HepG2 (cell line): ENCODE measurements around the gene TMEM235. TPM values are rescaled to one million over a fixed set of nuclear protein-coding genes. Genes with fewer than 3 reads are reported as not detected.
A peak's percentile ranks its signal among the peaks of the same experiment; 100 is the strongest.

Experiments
- ATAC-seq: fragments of 200-7000 bp; cut with Tn5 transposase; 3 replicates; pipeline ENCODE4 v1.9.1; 2020; ENCODE audit warnings: mild to moderate bottlenecking, moderate library complexity
- BruUV-seq: library from RNA; stranded (reverse); fragments of 400-500 nt; replicated peaks from 2 replicates; lab custom pipeline; 2021; lab: Mats Ljungman, UMichigan
- CTCF ChIA-PET: fragments of 300-600 bp; formaldehyde crosslinking; extraction: SDS; loops from one replicate; lab custom pipeline; 2021; ENCODE audit warnings: low total read pairs, inconsistent platforms, low intra/inter-chr PET ratio; lab: Yijun Ruan, JAX
- POLR2A ChIA-PET: fragments of 350-600 bp; sonication (Branson Sonifier 250); formaldehyde crosslinking; loops from one replicate; lab custom pipeline; 2020; ENCODE audit warnings: antibody characterized with exemption, inconsistent platforms; lab: Yijun Ruan, JAX
- DNase-seq: peaks from one replicate; pipeline ENCODE4 v3.0.0-alpha.2; 2015; ENCODE audit warnings: low spot score
- FAIRE-seq: peaks from 3 replicates; lab custom pipeline; 2011; peaks lifted over from hg19 to GRCh38; lab: Jason Lieb, UNC
- H2AFZ ChIP-seq: one replicate; pipeline ENCODE4 v1.6.1; 2011; ENCODE audit warnings: low read length, inconsistent platforms
- H3K27ac ChIP-seq: fragments of 300-600 bp; 3 replicates; pipeline ENCODE4 v1.8.0; 2011; ENCODE audit warnings: mixed run types, mild to moderate bottlenecking, mixed read lengths, low read length, inconsistent platforms; ENCODE audit not compliant: insufficient read depth; ENCODE audit errors: extremely low read length
- H3K27me3 ChIP-seq, 2 experiments: fragments of 200-600 bp in 1 of 2; 2 replicates in 1 of 2; 3 replicates in 1 of 2; pipeline versions ENCODE4 v1.6.0 to v1.8.0; 2011; ENCODE audit warnings: low read length in 2 of 2, mild to moderate bottlenecking in 2 of 2, moderate library complexity in 2 of 2, inconsistent platforms in 1 of 2; ENCODE audit not compliant: insufficient read depth in 2 of 2, control insufficient read depth in 1 of 2
- H3K36me3 ChIP-seq, 2 experiments: fragments of 200-600 bp in 1 of 2; replicated peaks in 1 of 2; 2 replicates in 1 of 2; 3 replicates in 1 of 2; pipeline versions ENCODE4 v1.5.1 to v1.8.0; 2011; ENCODE audit warnings: low read length in 2 of 2, inconsistent platforms in 1 of 2; ENCODE audit not compliant: insufficient read depth in 2 of 2, control insufficient read depth in 1 of 2
- H3K4me1 ChIP-seq: 2 replicates; pipeline ENCODE4 v1.5.1; 2012; ENCODE audit warnings: low read length, inconsistent platforms; ENCODE audit not compliant: insufficient read depth
- H3K4me2 ChIP-seq: 2 replicates; pipeline ENCODE4 v1.6.0; 2011; ENCODE audit warnings: low read depth, low read length, inconsistent platforms
- H3K4me3 ChIP-seq, 3 experiments: fragments of 200-600 bp in 1 of 3; sonication (generic), shearing (Covaris generic) in 1 of 3; replicated peaks in 1 of 3; 2 replicates each; pipeline ENCODE4 v1.5.1; 2011 to 2016; ENCODE audit warnings: low read length in 3 of 3, inconsistent platforms in 2 of 3, low read depth in 2 of 3, mild to moderate bottlenecking in 2 of 3, control low read depth in 1 of 3, mixed read lengths in 1 of 3; ENCODE audit not compliant: insufficient read depth in 1 of 3
- H3K79me2 ChIP-seq: one replicate; pipeline ENCODE4 v1.6.1; 2011; ENCODE audit warnings: low read length, inconsistent platforms; ENCODE audit not compliant: insufficient read depth
- H3K9ac ChIP-seq: 2 replicates; pipeline ENCODE4 v1.6.0; 2011; ENCODE audit warnings: mild to moderate bottlenecking, low read depth, low read length, inconsistent platforms; ENCODE audit not compliant: insufficient read depth
- H3K9me3 ChIP-seq: 2 replicates; pipeline ENCODE4 v1.5.1; 2012; ENCODE audit warnings: mild to moderate bottlenecking, low read length
- H4K20me1 ChIP-seq: 2 replicates; pipeline ENCODE4 v1.6.0; 2011; ENCODE audit warnings: inconsistent platforms, mild to moderate bottlenecking, low read length, moderate library complexity; ENCODE audit not compliant: insufficient read depth
- MIER2 ChIP-seq: IDR thresholded peaks from 2 replicates; pipeline ENCODE4 v1.6.1; 2016; ENCODE audit warnings: missing biosample characterization, missing genetic modification reagents
- ZNF232 ChIP-seq: sonication (generic); formaldehyde crosslinking; IDR thresholded peaks from 2 replicates; pipeline ENCODE4 v1.4.0; 2020; ENCODE audit warnings: missing genetic modification reagents, borderline replicate concordance
- ZNF616 ChIP-seq: sonication (generic); formaldehyde crosslinking; IDR thresholded peaks from 2 replicates; pipeline ENCODE4 v1.5.0; 2020; ENCODE audit warnings: low read depth, mild to moderate bottlenecking, missing genetic modification reagents
- WGBS: methylation state at CpG from one replicate; pipeline ENCODE4 v1.1.6; 2017; ENCODE audit warnings: low lambda C conversion rate; 5-methylcytosine and 5-hydroxymethylcytosine counted together
- in situ Hi-C: cut with HindIII; loops from 2 replicates; pipeline ENCODE4 v1.10.0; 2017; ENCODE audit warnings: low pct_unique_long_range_greater_than_20kb; ENCODE audit not compliant: extremely low pct_ligation_motif_present
- intact Hi-C: fragments of 100-400 bp; cut with micrococcal nuclease; formaldehyde crosslinking; loops from one replicate; pipeline ENCODE4 v1.10.0; 2022; ENCODE audit not compliant: unreplicated experiment
- polyA plus RNA-seq, 8 experiments: library from polyadenylated mRNA; depleted of rRNA in 3 of 8; stranded (reverse) in 7 of 8; unstranded in 1 of 8; fragments of >200 nt; fragmentation: Illumina TruSeq in 4 of 8; extraction: Trizol in 4 of 8; gene quantifications; 2 replicates each; pipeline versions ENCODE4 v1.2.1 to v1.2.3, GENCODE V29; 2011 to 2016; ENCODE audit warnings: low read depth in 4 of 8, missing spikeins in 1 of 8, mixed read lengths in 1 of 8; ENCODE audit not compliant: insufficient read depth in 1 of 8
- total RNA-seq, 5 experiments: library from RNA; depleted of rRNA; stranded (reverse); fragments of >200 nt; fragmentation: Illumina TruSeq; extraction: Trizol; gene quantifications; 2 replicates each; pipeline ENCODE4 v1.2.3, GENCODE V29; 2016; ENCODE audit warnings: low read depth in 1 of 5
- TF ChIP-seq, protein P1 (sequence below): sonication (generic); formaldehyde crosslinking; IDR thresholded peaks from 2 replicates; pipeline ENCODE4 v1.5.1; 2020; ENCODE audit warnings: mild to moderate bottlenecking, missing genetic modification reagents, moderate library complexity

Gene TMEM235
- total and polyA plus RNA-seq, 2 of the 13 experiments (the other 11 are each of a cell fraction or from before 2014, with no cell fraction given), result not detected

- no peaks in the 10 kb centered on the region for H3K36me3 ChIP-seq
- ChIA-PET POLR2A (no interaction called here), CTCF (no interaction called here)
- H4K20me1 ChIP-seq, result no peaks in the 10 kb centered on the region
- in situ Hi-C loops, result no loop called here
- H3K27me3 ChIP-seq, result peaks cover 24 to 78% of the 10 kb centered on the region in 2 experiments
- BruUV-seq, result no TSS peak
- H3K9ac ChIP-seq, result no peak overlapping the region
- H3K9me3 ChIP-seq, result no peaks in the 10 kb centered on the region
- ATAC-seq (no peak), FAIRE-seq (no peak), DNase-seq (no peak)
- no peak overlapping the region for H3K4me2 ChIP-seq
- H3K4me3 ChIP-seq, result no peak overlapping the region
- 26% methylated on average over 14 of the region's 15 CpGs for whole genome bisulfite sequencing
- intact Hi-C loops, result no loop called here
- peaks cover 23% of the 10 kb centered on the region for H3K4me1 ChIP-seq
- no peak overlapping the region for H3K27ac ChIP-seq
- H3K79me2 ChIP-seq, result no peaks in the 10 kb centered on the region
- TF ChIP-seq ZNF232 (CRISPR knock-in tag) (no peak), ZNF616 (CRISPR knock-in tag) (no peak)
- no peak overlapping the region for H2AFZ ChIP-seq
Observed at GRCh38 chr17:78276098-78276887, 44.9 kb downstream of the TMEM235 start.

GRCh38 chr17:78278139-78278741, 46.8 kb downstream of the TMEM235 start:
- peaks cover 20 to 73% of the 10 kb centered on the region in 2 experiments for H3K27me3 ChIP-seq
- intact Hi-C loops, result no loop called here
- in situ Hi-C loops, result no loop called here
- POLR2A ChIA-PET, result no interaction called here
- no peak for TF ChIP-seq MIER2 (CRISPR knock-in tag)
- TF ChIP-seq, protein P1, sequence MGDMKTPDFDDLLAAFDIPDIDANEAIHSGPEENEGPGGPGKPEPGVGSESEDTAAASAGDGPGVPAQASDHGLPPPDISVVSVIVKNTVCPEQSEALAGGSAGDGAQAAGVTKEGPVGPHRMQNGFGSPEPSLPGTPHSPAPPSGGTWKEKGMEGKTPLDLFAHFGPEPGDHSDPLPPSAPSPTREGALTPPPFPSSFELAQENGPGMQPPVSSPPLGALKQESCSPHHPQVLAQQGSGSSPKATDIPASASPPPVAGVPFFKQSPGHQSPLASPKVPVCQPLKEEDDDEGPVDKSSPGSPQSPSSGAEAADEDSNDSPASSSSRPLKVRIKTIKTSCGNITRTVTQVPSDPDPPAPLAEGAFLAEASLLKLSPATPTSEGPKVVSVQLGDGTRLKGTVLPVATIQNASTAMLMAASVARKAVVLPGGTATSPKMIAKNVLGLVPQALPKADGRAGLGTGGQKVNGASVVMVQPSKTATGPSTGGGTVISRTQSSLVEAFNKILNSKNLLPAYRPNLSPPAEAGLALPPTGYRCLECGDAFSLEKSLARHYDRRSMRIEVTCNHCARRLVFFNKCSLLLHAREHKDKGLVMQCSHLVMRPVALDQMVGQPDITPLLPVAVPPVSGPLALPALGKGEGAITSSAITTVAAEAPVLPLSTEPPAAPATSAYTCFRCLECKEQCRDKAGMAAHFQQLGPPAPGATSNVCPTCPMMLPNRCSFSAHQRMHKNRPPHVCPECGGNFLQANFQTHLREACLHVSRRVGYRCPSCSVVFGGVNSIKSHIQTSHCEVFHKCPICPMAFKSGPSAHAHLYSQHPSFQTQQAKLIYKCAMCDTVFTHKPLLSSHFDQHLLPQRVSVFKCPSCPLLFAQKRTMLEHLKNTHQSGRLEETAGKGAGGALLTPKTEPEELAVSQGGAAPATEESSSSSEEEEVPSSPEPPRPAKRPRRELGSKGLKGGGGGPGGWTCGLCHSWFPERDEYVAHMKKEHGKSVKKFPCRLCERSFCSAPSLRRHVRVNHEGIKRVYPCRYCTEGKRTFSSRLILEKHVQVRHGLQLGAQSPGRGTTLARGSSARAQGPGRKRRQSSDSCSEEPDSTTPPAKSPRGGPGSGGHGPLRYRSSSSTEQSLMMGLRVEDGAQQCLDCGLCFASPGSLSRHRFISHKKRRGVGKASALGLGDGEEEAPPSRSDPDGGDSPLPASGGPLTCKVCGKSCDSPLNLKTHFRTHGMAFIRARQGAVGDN, result peak; percentile 9; the same call in 1 of the 2 replicates
- no peak overlapping the region for H3K4me3 ChIP-seq
- no TSS peak for BruUV-seq
- no peak overlapping the region for H2AFZ ChIP-seq
- no peak overlapping the region for H3K4me2 ChIP-seq
- CTCF ChIA-PET, result no interaction called here
- FAIRE-seq (no peak), DNase-seq (no peak), ATAC-seq (peak; percentile 18)
- H3K4me1 ChIP-seq, result peaks cover 31% of the 10 kb centered on the region
- H3K79me2 ChIP-seq, result no peaks in the 10 kb centered on the region
- no peaks in the 10 kb centered on the region for H3K36me3 ChIP-seq
- no peak overlapping the region for H3K27ac ChIP-seq
- no peak overlapping the region for H3K9ac ChIP-seq
- 5% methylated on average over 4 of the region's 11 CpGs for WGBS
- H4K20me1 ChIP-seq, result no peaks in the 10 kb centered on the region
- H3K9me3 ChIP-seq, result no peaks in the 10 kb centered on the region
